ENCODE measurements around the gene MZT2A.
"Not testable (repeated sequence)": the region's sequence is repeated elsewhere in the genome, so short reads cannot be mapped to it uniquely, and the experiment has no call there.

DNA sequence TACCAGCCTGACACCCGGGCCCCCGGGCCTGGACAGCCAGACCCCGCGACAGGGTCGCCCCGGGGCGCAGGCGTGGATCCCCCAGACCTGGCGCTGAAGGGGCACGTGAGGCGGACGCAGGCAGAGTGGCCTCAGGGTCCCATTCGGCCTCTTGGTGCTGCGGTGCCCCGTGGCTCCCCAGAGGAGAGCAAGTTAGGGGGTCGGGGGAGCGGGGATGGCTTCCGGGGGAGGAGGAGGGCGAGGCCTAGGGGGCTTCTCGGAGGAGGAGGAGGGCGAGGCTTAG, 46.7 kb downstream of the MZT2A start:
- TF ChIP-seq POLR2AphosphoS5 (IDR thresholded peaks at IDR 0.05; ENCODE audit: low read depth, low read length); TCF7L2 (IDR thresholded peaks at IDR 0.05; ENCODE audit: low read depth, low read length); SIN3A (IDR thresholded peaks at IDR 0.05; ENCODE audit: borderline replicate concordance, insufficient read depth, low read depth, low read length): not testable (repeated sequence)
- TF ChIP-seq, protein P1, sequence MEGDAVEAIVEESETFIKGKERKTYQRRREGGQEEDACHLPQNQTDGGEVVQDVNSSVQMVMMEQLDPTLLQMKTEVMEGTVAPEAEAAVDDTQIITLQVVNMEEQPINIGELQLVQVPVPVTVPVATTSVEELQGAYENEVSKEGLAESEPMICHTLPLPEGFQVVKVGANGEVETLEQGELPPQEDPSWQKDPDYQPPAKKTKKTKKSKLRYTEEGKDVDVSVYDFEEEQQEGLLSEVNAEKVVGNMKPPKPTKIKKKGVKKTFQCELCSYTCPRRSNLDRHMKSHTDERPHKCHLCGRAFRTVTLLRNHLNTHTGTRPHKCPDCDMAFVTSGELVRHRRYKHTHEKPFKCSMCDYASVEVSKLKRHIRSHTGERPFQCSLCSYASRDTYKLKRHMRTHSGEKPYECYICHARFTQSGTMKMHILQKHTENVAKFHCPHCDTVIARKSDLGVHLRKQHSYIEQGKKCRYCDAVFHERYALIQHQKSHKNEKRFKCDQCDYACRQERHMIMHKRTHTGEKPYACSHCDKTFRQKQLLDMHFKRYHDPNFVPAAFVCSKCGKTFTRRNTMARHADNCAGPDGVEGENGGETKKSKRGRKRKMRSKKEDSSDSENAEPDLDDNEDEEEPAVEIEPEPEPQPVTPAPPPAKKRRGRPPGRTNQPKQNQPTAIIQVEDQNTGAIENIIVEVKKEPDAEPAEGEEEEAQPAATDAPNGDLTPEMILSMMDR (IDR thresholded peaks at IDR 0.05) = not testable (repeated sequence)
- TF ChIP-seq, protein P2, sequence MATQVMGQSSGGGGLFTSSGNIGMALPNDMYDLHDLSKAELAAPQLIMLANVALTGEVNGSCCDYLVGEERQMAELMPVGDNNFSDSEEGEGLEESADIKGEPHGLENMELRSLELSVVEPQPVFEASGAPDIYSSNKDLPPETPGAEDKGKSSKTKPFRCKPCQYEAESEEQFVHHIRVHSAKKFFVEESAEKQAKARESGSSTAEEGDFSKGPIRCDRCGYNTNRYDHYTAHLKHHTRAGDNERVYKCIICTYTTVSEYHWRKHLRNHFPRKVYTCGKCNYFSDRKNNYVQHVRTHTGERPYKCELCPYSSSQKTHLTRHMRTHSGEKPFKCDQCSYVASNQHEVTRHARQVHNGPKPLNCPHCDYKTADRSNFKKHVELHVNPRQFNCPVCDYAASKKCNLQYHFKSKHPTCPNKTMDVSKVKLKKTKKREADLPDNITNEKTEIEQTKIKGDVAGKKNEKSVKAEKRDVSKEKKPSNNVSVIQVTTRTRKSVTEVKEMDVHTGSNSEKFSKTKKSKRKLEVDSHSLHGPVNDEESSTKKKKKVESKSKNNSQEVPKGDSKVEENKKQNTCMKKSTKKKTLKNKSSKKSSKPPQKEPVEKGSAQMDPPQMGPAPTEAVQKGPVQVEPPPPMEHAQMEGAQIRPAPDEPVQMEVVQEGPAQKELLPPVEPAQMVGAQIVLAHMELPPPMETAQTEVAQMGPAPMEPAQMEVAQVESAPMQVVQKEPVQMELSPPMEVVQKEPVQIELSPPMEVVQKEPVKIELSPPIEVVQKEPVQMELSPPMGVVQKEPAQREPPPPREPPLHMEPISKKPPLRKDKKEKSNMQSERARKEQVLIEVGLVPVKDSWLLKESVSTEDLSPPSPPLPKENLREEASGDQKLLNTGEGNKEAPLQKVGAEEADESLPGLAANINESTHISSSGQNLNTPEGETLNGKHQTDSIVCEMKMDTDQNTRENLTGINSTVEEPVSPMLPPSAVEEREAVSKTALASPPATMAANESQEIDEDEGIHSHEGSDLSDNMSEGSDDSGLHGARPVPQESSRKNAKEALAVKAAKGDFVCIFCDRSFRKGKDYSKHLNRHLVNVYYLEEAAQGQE (IDR thresholded peaks at IDR 0.05; ENCODE audit: insufficient read depth in 1 of 2, low read depth in 2 of 2, low read length in 1 of 2) = not testable (repeated sequence)

All from Panc1 (cell line).